Keratinocyte (primary cell): ENCODE data around the gene GRIN1.

Source experiments
- EZH2 ChIP-seq: IDR thresholded peaks from one replicate; pipeline ENCODE4 v1.6.1; 2012; ENCODE audit warnings: inconsistent platforms, mild to moderate bottlenecking, low read length, moderate library complexity
- TF ChIP-seq, protein P1 (sequence below), 3 experiments: IDR thresholded peaks in 1 of 3; conservative IDR thresholded peaks in 1 of 3; optimal IDR thresholded peaks in 1 of 3; 2 replicates in 2 of 3; 3 replicates in 1 of 3; pipeline versions ENCODE3 to v1.5.1; 2011; ENCODE audit warnings: low read length in 3 of 3, mild to moderate bottlenecking in 3 of 3, moderate library complexity in 2 of 3, control low read depth in 1 of 3, inconsistent platforms in 1 of 3; ENCODE audit not compliant: insufficient read depth in 2 of 3; ENCODE audit errors: extremely low read depth in 1 of 3

DNA sequence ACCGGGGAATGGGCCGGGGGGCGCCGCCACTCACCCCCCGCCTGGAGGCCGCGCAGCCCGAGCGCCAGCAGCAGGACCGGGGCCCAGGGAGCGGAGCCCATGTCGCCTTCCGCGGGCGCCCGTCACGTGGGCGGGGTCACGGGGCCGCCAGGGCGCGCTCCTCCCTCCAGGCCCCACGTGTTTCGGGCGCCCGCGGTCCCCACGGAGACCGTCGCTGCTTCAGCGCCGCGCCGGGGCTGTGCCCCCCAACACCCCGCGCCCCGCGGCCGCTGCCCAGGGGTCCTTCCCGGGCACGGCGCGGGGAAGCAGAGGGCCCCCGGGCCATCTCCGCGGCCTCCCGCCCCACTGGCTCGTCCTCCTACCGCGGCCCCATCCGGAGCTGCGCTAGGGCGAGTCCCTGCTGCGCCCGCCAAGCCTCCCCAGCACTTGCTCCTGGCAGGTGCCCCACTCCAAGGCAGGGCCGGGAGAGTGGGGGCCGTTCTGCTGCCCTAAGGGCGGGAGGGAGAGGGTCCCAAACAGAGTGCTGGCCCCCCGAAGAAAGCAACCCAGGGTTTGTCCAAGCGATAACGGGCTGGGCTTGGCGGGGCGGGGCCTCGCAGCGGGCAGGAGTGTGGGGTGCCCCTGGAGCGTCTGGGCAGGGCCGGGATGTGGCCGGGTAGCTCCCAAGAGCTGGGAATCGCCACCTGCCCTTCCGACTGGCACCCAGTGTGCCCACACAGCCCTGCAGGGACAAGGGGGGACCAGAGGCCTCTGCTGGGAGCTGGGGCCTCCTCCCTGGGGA, 24.2 kb upstream of the GRIN1 start, which contains the start of gene DPP7:
- TF ChIP-seq, protein P1, sequence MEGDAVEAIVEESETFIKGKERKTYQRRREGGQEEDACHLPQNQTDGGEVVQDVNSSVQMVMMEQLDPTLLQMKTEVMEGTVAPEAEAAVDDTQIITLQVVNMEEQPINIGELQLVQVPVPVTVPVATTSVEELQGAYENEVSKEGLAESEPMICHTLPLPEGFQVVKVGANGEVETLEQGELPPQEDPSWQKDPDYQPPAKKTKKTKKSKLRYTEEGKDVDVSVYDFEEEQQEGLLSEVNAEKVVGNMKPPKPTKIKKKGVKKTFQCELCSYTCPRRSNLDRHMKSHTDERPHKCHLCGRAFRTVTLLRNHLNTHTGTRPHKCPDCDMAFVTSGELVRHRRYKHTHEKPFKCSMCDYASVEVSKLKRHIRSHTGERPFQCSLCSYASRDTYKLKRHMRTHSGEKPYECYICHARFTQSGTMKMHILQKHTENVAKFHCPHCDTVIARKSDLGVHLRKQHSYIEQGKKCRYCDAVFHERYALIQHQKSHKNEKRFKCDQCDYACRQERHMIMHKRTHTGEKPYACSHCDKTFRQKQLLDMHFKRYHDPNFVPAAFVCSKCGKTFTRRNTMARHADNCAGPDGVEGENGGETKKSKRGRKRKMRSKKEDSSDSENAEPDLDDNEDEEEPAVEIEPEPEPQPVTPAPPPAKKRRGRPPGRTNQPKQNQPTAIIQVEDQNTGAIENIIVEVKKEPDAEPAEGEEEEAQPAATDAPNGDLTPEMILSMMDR (optimal IDR thresholded peaks at IDR 0.05 in 1 of 3, IDR thresholded peaks at IDR 0.05 in 1 of 3, conservative IDR thresholded peaks at IDR 0.05 in 1 of 3; ENCODE audit: extremely low read depth in 1 of 3, insufficient read depth in 2 of 3, low read length in 3 of 3), result no peak
- no peak for TF ChIP-seq EZH2
